Anterior cingulate cortex (tissue), 58 donors: ENCODE measurements around the gene OSBPL6.

ENCODE experiments used
- DNase-seq, 58 donors: peaks; one replicate each; lab custom pipeline; 2025; lab: John Stamatoyannopoulos, UW

Gene OSBPL6

DNA sequence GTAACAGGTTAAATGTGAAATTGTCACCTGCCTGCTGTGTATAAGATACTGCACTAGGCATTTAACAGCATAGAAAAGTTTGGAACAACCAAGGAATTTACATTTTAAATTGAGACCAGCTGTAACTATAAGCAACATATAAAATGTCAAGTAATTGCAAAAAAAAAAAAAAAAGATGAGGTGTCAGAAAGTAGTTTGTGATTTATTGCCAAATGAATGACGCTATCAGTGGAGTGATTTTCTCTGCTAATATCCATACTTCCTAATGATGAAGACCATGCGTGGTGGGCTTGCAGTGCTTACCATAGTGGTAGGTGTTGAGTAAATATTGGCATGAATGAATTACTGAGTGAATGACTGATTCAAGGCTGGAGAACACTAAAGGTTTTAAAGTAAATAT lies 73.3 kb downstream of the OSBPL6 start:
- DNase-seq, result no peak

DNA sequence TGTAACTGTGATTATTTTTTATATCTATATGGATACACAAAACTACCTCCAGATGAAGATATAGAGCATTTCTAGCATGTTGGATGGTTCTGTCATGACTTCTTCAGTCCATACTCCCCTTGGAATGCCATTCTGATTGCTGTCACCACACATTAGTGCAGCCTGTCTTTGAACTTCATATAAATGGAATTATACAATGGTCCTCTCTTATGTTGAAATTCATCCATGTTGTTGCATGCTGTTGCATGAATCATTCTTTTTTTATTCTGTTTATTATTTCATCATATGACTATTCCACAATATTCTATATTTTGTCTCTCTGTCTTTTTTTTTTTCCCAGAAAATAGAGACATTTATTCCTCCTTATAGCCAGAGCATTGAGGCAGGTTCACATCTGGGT lies 74.1 kb downstream of the OSBPL6 start:
- DNase-seq, result no peak

DNA sequence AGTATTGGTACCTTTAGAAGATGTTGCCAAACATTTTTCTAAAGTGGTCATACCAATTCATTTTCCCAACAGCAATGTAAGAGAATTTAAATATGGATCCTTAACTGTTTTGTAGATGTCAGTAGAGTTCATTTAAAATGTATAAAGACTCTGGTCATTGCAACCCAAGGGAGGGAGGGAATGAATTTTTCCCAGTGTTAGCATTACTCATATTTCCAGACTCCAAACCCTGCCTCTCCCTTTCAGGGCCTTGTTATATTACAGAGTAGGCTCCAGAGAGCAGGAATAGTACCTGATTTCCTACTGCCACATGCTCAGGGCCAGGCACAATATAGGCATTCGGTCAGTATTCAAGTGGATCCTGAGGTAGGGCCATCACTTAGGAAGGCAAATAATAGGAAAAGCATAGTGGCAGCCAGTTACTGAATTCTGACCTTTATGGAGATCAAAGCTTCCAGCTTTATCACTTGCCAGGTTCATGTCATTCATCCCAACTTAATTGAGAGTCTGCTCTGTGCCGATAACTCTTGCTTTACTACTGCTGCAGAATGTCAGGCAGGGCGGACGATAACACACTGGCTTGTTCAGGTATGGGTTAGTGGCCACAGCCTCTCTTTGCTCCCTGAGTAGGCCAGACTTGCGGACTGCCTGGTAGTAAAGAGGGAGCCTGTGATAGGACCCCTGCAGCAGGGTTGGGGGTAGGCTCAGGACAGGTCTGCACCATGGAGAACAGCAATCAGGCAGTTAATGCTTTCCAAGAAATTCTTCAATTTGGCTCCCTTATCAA lies 75.3 kb downstream of the OSBPL6 start:
- no peak for DNase-seq

DNA sequence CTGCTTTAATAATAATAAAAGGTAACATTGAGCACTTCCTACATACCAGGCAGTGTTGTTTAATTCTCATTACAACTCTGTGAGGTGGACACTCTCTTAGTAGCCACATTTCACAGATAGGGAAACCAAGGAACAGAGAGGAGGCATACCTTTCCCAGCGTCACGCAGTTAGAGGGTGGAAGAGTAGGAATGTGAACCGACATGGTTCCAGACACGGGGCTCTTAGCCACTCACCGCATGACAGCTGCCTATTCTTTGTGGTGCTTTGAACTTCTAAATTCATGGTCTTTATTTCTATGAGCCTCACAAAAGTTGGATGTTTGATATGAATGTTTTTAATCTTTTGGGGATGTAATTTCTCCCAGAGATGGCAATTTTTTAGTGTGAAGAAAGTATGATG lies 76.0 kb downstream of the OSBPL6 start:
- no peak for DNase-seq

DNA sequence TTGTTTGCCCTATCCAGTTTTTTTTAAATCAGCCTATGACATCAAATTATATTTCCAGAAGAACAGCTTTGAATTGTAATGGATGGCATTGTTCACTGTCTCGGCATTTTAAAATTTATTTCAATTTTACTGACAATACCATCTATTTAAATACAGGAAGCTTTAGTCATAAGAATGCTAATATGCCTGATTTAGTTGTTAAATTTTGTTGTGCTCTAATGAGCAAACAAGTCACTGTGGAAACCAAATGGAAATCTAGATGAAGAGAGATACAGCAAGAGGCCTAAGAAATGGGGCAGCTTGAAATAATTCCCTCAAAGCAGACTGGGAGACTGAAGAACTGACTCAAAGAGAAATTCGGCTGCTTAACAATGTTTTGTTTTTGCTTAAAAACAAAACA lies 76.8 kb downstream of the OSBPL6 start:
- DNase-seq, result no peak

DNA sequence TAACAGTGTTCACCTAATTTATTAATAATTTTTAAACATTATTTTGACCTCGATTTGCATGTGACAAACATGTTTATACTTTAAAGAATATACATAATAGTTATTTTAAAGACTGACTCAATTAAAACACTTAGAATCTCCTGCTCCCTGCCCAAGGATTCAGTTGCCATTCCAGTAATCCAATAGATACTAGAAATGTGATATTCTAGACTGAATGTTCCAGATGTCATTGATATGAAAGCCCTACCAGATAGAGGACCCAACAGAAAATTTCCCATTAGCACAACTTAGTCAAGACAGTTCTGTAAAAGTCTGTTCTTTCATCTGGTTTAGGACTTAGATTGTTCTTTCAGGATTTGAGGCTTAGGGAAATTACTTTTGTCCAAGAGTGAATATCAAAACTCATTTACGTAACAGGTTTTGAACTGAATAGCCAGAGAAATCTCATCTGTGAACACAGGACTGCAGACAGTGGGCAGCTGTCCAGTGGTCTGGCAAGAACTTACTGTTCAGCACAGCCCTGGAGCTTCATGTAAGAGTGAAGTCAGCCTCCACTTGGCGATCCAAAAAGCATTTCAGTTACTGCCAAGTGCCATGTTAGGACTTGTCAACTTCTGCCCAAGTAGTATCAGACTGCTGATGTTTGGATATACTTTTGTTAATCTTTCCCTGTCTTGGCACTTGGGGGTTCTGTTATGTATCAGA lies 77.5 kb downstream of the OSBPL6 start:
- DNase-seq, result peak in 29 of 58 donors; percentile 3 to 65 (median 24)

DNA sequence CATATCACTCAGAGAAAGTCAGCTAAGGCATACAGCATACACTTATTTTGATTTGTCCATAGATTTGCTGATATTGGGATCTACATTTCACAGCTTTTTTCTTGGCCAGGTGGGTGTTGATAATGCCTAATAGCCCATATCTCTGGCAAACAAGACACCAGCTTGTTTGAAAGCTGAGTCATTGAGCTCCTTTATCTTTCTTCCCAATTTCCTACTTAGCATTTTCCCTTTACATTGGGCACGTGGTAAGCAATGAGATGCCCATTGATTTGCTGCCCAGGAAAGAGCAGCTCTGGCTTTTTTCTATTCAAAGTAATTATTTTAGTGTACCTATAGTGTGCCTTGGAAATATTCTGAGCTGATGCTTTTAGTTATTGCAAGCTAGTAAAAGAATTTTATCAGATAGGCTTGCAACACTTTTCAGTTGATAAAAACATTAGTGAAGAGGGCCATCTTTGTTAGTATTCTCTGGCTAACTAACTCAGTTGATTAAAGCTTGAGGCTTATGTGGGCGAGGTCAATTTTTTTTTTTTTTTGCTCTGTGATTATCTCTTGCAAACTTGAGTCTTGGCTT lies 79.6 kb downstream of the OSBPL6 start:
- DNase-seq, result no peak

DNA sequence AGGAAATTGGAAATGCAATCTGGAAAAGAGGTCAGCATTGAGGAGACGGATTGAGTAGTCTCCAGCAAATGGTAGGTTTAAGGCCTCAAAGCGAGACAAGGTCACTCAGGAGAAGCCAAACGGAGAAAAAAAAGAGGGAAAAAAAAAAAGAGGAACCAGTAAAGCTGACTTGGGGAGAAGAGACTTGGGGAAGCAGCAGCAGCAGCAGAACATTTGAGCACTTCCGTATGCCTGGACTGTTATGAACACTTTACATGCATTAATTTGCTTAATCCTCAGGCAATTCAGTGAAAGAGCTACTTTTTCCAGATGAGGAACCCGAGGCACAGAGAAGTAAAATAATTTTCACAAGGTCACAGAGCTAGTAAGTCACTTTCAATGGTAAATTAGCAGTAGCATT lies 81.3 kb downstream of the OSBPL6 start:
- no peak for DNase-seq

DNA sequence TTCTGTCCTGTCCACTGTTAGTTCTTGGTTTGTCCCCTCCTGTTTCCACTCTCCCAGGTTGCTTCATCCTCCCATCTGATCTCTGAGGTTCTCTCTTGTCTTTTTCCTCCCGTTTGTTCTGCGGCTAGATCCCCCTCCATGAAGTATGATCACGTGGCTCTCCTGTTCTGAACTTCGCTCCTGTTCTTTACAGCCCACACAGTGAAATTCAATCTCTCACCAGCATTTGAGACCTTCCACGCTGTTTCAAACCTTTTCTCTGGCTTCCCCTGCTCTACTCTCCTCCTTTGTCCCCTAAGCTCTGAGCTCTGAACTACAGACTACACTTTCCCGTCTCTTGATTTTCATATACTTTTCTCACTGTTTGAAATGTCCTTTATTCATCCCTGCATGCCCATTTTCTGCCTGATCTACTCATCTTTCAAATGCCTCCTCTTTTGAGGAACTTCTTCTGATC lies 83.5 kb downstream of the OSBPL6 start:
- DNase-seq, result no peak

DNA sequence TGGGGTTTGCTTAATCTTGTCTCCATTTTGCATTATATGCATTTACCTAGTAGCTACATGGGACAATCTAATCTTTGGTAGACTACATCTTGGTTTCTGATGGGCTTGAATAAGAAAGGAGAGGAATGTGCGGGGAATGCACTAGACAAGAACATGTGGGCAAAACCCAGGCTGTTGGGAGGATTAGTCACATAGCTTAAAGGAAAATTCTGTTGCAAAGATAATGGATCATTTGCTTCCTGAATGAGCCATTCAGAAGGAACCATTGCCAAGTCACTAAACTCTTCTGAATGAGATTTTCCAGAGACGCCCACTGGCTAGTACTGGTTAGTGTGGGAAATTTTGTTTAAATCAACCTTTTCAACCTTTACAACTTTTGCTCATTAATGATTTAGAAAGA lies 84.8 kb downstream of the OSBPL6 start:
- DNase-seq, result peak in 1 of 58 donors; percentile 16

DNA sequence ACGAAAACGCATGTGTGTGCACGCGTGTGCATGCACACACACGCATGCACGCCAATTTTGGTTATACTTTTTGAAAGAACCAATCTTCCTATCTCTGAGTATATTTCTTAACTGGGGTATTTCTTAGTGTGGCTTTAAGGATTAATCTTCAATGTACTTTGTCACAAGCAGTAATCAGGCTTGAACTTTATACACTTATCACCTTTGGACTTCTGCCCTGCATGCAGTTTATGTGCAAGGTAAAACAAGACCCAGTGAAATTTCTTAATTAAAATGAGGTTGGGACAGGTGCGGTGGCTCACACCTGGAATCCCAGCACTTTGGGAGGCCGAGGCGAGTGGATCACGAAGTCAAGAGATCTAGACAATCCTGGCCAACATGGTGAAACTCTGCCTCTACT lies 85.3 kb downstream of the OSBPL6 start:
- DNase-seq, result no peak

DNA sequence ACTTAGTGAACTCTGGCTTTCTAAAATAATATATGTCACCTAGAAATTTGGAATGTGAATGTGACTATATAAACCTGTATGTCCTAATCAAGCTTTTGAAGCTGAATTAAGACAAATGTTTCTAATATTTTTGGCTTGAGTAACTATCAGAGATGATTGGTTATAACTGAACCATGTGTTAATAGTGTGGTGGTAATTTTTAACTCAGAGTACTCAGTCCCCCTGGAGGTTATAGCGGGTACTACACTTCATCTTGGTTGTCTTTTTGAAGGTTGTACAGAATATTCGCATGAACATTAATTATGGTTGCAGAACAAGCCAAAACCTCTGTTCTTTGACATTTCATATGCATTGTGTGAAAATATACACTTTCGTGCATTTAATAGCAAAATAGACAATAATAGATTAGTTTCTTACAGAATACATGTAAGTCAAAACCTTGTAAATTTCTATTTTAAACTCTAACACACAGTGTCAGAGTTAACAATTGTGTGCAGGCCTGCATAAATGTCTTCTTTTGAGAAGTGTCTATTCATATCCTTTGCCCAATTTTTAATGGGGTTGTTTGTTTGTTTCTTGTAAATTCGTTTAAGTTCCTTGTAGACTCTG lies 86.0 kb downstream of the OSBPL6 start:
- DNase-seq, result no peak

DNA sequence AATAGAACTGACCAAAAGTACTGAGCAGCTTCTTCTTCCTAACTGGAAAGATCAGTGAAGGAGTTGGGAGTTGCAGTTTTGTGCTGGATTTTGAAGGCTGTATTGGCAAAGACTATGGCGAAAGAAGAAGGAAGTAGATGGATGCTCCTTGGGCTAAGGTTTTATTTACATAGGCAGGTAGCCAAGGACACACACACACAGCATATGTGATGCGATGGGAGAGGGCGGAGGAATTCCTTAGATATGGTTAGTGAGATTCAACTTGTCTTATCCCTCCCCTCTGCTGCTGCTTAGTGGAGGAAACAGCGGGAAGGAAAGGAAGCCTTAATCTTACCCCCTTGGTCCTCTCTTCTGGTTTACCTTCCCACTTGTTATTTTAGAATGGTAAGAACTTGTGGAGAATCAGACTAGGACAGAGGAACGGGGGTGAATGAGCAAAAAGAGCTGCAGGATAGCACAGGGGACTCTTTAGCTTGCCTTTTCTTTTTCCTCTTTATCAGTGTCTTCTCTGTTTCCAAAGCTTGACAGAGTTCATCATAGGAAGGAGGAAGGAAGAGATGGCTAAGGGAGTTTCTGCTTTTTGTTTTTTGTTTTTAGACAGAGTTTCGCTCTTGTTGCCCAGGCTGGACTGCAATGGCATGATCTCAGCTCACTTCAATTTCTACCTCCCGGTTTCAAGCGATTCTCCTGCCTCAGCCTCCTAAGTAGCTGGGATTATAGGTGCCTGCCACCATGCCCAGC lies 87.9 kb downstream of the OSBPL6 start:
- DNase-seq, result peak in 1 of 58 donors; percentile 24

DNA sequence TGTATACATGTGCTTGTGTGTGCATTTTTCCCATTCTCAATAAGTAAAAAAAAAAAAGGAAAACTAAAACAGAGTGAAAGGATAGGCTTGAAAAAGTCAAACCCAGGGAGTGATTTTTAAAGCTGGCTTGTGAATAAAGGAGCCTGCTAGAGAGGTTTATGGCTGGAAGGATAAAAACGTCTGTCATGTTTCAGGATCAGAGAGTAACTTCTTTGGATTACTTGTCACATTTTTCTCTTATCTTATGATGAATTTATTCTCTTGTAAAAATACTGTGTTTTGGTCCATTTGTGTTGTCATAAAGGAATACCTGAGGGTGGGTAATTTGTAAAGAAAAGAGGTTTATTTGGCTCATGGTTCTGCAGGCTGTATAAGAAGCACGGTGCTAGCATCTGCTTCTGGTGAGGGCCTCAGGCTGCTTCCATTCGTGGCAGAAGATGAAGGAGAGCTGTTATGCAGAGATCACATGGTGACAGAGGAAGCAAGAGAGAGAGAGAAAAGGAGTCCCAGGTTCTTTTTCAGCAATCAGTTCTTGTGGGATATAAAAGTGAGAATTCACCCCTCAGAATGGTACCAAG lies 89.1 kb downstream of the OSBPL6 start:
- no peak for DNase-seq

DNA sequence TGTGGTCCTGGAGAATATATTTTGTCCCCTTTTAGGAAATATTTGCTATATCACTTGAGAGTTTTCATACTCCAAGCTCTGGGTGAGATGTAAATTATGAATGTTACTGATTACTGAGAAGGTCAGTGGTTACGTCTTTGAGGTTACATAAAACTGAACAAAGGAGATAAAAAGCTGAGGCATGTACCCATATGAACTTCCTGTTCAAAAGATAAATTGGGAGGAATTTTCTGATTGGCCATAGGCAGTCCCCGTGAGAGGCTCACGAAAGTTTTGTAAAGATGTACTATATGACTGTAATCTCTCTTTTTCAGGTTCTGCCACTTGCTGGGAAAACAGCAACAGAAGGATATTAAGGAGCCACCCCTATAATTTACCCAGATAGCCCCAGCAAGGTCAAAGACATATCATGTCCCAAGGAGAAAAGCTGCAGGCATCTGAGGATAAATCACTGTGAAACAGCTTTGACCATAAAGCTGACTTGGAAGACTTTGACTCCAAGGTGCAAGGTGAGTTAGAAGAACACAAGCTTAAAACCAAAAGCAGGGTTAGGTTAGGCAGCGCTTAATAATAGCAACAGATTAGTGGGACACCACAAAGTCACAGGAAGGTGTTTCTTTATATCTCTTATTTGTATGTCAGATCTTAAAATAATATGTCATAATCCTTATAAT lies 90.4 kb downstream of the OSBPL6 start:
- DNase-seq, result no peak

DNA sequence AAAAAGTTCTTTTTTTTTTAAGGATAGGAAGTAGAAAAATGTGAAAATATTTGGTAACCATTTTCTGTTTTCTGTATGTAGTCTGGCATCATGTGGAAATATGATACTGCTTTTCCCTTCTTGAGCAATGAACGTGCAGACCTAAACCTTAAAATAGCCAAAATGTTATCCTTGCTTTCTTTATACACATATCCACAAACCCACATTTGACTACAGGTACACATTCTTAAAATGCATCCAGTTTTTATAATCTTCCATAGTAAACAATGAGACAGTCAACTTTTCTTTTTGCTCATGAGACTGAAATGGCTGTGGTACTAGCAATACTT lies 90.9 kb downstream of the OSBPL6 start:
- no peak for DNase-seq

DNA sequence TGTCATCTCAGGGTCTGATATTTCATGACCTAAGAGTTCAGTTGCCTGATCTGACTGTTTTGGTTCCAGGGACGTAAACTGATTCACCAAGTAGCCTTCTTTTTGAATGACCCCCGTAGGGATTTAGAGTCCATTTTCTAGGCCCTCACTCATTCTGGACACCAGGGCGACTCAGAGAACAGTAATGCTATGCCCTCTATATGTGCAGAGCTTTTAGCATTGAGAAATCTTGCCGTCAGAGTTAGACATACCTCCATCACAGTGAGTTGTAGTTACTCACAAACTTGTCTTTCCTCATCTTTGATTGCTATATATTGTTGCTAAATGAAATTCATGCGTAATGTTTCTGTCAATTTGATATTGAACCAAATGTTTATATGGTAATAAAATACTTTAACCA lies 92.3 kb downstream of the OSBPL6 start:
- no peak for DNase-seq

DNA sequence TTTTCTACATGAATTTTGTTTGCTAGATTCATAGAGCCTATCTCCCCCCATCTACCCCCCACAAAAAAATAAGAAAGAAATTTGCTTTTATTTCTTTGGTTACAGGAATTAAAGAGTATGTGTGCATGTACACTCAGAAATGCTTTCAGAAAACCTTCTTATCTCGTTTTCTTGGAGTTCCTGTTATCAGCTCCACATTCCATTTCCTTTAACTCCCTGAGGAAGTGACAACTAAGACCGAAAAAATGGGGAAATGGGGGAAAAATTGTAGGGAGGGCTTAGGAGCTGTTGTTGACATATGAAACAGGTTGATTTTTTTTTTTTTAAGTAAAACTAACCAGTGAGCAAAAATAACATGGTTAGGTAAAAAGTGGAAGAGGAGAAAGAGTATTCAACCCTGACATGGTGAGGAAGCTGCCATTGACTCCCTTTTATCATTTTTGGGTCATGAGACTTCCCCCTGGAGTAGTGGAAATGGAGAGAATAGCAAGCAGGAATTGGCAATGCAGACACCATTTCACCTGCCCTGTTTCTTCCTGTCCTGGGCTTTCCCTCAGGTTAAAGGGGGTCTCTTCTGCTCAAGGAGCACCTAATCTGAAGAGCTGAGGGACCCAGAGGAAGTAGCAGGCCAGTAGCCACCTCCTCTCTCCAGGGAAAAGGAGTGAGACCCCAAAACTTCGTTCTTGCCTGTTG lies 93.5 kb downstream of the OSBPL6 start:
- no peak for DNase-seq

DNA sequence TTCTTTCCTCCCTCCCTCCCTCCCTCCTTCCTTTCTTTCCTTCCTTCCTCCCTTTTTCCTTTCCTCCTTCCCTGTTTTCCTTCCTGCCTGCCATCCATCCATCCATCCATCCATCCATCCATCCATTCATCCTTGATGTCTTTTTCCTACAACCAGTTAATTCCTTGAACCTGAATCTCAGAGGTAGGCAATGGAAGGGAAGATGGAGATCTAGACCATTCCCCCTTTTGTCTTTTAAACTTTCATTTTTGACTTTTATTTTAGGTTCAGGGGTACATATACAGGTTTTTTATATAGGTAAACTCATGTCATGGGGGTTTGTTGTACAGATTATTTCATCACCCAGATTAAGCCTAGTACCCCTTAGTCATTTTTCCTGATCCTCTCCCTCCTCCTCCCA lies 97.4 kb downstream of the OSBPL6 start:
- DNase-seq, result no peak
